NB4 (cell line): ENCODE data around the gene NRXN3.

Source experiments
- DNase-seq: peaks from one replicate; pipeline ENCODE4 v3.0.0; 2010; ENCODE audit warnings: low read depth
- H3K4me3 ChIP-seq: one replicate; pipeline ENCODE4 v1.5.1; 2011; ENCODE audit warnings: mild to moderate bottlenecking, low read depth, low read length, moderate library complexity
- CTCF ChIP-seq: IDR thresholded peaks from one replicate; pipeline ENCODE4 v1.5.1; 2012; ENCODE audit warnings: low read depth, low read length
- MAX ChIP-seq: IDR thresholded peaks from 2 replicates; pipeline ENCODE4 v1.6.1; 2011; ENCODE audit warnings: low read depth, low read length
- MYC ChIP-seq: IDR thresholded peaks from 2 replicates; pipeline ENCODE4 v1.6.1; 2011; ENCODE audit warnings: low read depth, low read length
- POLR2A ChIP-seq: IDR thresholded peaks from 2 replicates; pipeline ENCODE4 v1.6.1; 2011; ENCODE audit warnings: mild to moderate bottlenecking; ENCODE audit not compliant: insufficient read length; ENCODE audit errors: extremely low read depth

The NRXN3 gene

GRCh38 chr14:79661752-79662151 is 1491.6 kb downstream of the NRXN3 start:
- no peak for DNase-seq
- no peak overlapping the region for H3K4me3 ChIP-seq
- no peak for TF ChIP-seq POLR2A
- no peak for TF ChIP-seq MYC
- TF ChIP-seq CTCF: no peak
- TF ChIP-seq MAX: no peak

GRCh38 chr14:79663453-79663852 is 1493.3 kb downstream of the NRXN3 start:
- DNase-seq: no peak
- H3K4me3 ChIP-seq: no peak overlapping the region
- no peak for TF ChIP-seq CTCF
- TF ChIP-seq MAX: no peak

- H3K4me3 ChIP-seq: no peak overlapping the region
- no peak for DNase-seq
- TF ChIP-seq MAX (no peak), MYC (no peak), CTCF (no peak), POLR2A (no peak)
Measured at GRCh38 chr14:79665556-79665955, 1495.4 kb downstream of the NRXN3 start.

- DNase-seq: no peak
- no peak overlapping the region for H3K4me3 ChIP-seq
- no peak for TF ChIP-seq MYC
- TF ChIP-seq MAX: no peak
- TF ChIP-seq POLR2A: no peak
- TF ChIP-seq CTCF: no peak
Measured at GRCh38 chr14:79668951-79669350, 1498.8 kb downstream of the NRXN3 start.

- TF ChIP-seq CTCF: no peak
- no peak for TF ChIP-seq POLR2A
- no peak for TF ChIP-seq MYC
- TF ChIP-seq MAX: no peak
- H3K4me3 ChIP-seq: no peak overlapping the region
- no peak for DNase-seq
Measured at GRCh38 chr14:79670811-79671210, 1500.6 kb downstream of the NRXN3 start.

- no peak for DNase-seq
- no peak overlapping the region for H3K4me3 ChIP-seq
- TF ChIP-seq POLR2A (no peak), CTCF (no peak), MAX (no peak), MYC (no peak)
Measured at GRCh38 chr14:79680087-79680486, 1509.9 kb downstream of the NRXN3 start.
